Stomach (tissue), 4 donors: ENCODE results near the gene PAX5.

Experiments used
- CTCF ChIP-seq, 7 experiments: fragments of 450-650 bp in 4 of 7; fragments of 200-600 bp in 3 of 7; sonication (generic) in 3 of 7; IDR thresholded peaks; one replicate each; pipeline ENCODE4 v1.5.1; 2016 to 2019; ENCODE audit warnings: antibody characterized with exemption in 7 of 7, control low read depth in 2 of 7, mild to moderate bottlenecking in 1 of 7
- POLR2A ChIP-seq, 4 donors: fragments of 450-650 bp; IDR thresholded peaks; one replicate each; pipeline ENCODE4 v1.6.1; 2016; ENCODE audit warnings: antibody characterized with exemption in 4 of 4, control low read depth in 2 of 4, mild to moderate bottlenecking in 1 of 4, moderate library complexity in 1 of 4

GRCh38 chr9:37038302-37038942 lies 4.4 kb upstream of the PAX5 start:
- no peak for TF ChIP-seq CTCF (IDR thresholded peaks at IDR 0.05)
- no peak for TF ChIP-seq POLR2A (IDR thresholded peaks at IDR 0.05)
